HG02938 (cell line): Measurements from ENCODE around the gene SETBP1.

Experiments used
- ATAC-seq: cut with Tn5 transposase; IDR thresholded peaks from one replicate; pipeline ENCODE4 v1.9.1; 2021; ENCODE audit warnings: mild to moderate bottlenecking, moderate library complexity; ENCODE audit not compliant: unreplicated experiment

Gene SETBP1

GRCh38 chr18:45050712-45051601 lies 370.3 kb downstream of the SETBP1 start:
- no peak for ATAC-seq

- no peak for ATAC-seq
These were observed 373.9 kb downstream of the SETBP1 start for GRCh38 chr18:45054636-45055035.

GRCh38 chr18:45055811-45056210 lies 375.1 kb downstream of the SETBP1 start:
- ATAC-seq: no peak

GRCh38 chr18:45056926-45057325 lies 376.2 kb downstream of the SETBP1 start:
- no peak for ATAC-seq

- ATAC-seq: no peak
These were observed 377.4 kb downstream of the SETBP1 start for GRCh38 chr18:45057955-45058600.

GRCh38 chr18:45059695-45060094 lies 379.0 kb downstream of the SETBP1 start:
- no peak for ATAC-seq

- ATAC-seq: no peak
These were observed 379.4 kb downstream of the SETBP1 start for GRCh38 chr18:45060102-45060501.

- no peak for ATAC-seq
These were observed 380.7 kb downstream of the SETBP1 start for GRCh38 chr18:45061359-45061758.

- ATAC-seq: no peak
These were observed 382.8 kb downstream of the SETBP1 start for GRCh38 chr18:45063246-45064038.

GRCh38 chr18:45066210-45066609 lies 385.5 kb downstream of the SETBP1 start:
- ATAC-seq: no peak

- no peak for ATAC-seq
These were observed 386.2 kb downstream of the SETBP1 start for GRCh38 chr18:45066886-45067285.

GRCh38 chr18:45068400-45069094 lies 387.9 kb downstream of the SETBP1 start:
- ATAC-seq: no peak

- ATAC-seq: no peak
These were observed 388.9 kb downstream of the SETBP1 start for GRCh38 chr18:45069546-45069945.

GRCh38 chr18:45071956-45072355 lies 391.3 kb downstream of the SETBP1 start:
- no peak for ATAC-seq

GRCh38 chr18:45073556-45073955 lies 392.9 kb downstream of the SETBP1 start:
- ATAC-seq: no peak

- no peak for ATAC-seq
These were observed 401.0 kb downstream of the SETBP1 start for GRCh38 chr18:45081566-45082181.

GRCh38 chr18:45083226-45083855 lies 402.7 kb downstream of the SETBP1 start:
- no peak for ATAC-seq

GRCh38 chr18:45084206-45084605 lies 403.5 kb downstream of the SETBP1 start:
- no peak for ATAC-seq

GRCh38 chr18:45085916-45086624 lies 405.4 kb downstream of the SETBP1 start:
- ATAC-seq: no peak
